SK-N-MC (cell line): ENCODE results near the gene SMARCD3.

Experiments
- EZH2 ChIP-seq: fragments of 200-600 bp; sonication (generic); IDR thresholded peaks from one replicate; pipeline ENCODE4 v1.6.1; 2017; ENCODE audit warnings: antibody characterized with exemption
- FOXP2 ChIP-seq: optimal IDR thresholded peaks from 2 replicates; pipeline ENCODE3; 2011; ENCODE audit warnings: mild to moderate bottlenecking, moderate library complexity; ENCODE audit not compliant: insufficient read depth; ENCODE audit errors: extremely low read length, control extremely low read depth
- POLR2AphosphoS5 ChIP-seq: IDR thresholded peaks from 2 replicates; pipeline ENCODE4 v1.6.1; 2012; ENCODE audit warnings: mild to moderate bottlenecking, low read depth, low read length, borderline replicate concordance

DNA sequence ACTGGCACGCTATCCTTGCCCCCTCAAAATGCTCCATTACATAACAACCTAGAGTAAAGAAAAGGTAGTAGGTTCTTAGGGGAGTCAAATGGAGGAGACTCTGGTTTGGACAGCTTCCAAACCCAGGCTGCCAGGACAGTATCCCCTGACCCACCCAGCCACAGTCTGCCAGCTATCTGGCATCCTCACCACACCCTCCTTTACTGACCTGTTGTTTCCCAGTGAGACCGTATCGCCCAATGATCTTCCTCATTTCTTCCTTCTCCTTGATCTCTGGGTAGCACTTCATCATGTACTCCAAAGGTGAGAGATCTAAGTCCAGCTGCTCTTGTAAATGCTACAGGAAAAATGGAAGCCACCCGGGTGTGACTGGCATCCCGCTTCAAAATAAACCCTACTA, 33.1 kb downstream of the SMARCD3 start:
- no peak for TF ChIP-seq EZH2
- no peak for TF ChIP-seq POLR2AphosphoS5
- TF ChIP-seq FOXP2: no peak
